Esophagus squamous epithelium (tissue), 5 donors: ENCODE data around the gene CHMP1A. TPM values are rescaled to one million over a fixed set of nuclear protein-coding genes. Genes with fewer than 3 reads are reported as not detected.
A peak's percentile ranks its signal among the peaks of the same experiment; 100 is the strongest.

Source experiments
- DNase-seq: peaks from one replicate; lab custom pipeline; 2025; lab: John Stamatoyannopoulos, UW
- H3K27ac ChIP-seq, 4 donors: fragments of 200-600 bp; sonication (generic); one replicate each; pipeline ENCODE4 v1.5.1; 2016 to 2019; ENCODE audit warnings: mild to moderate bottlenecking in 1 of 4
- H3K27me3 ChIP-seq, 4 donors: fragments of 200-600 bp; sonication (generic); 1 replicate in 3 of 4; 2 replicates in 1 of 4; pipeline versions ENCODE4 v1.5.1 to v1.6.0; 2017 to 2021; ENCODE audit warnings: antibody characterized with exemption in 1 of 4
- H3K36me3 ChIP-seq, 3 donors: fragments of 200-600 bp; sonication (generic); one replicate each; pipeline ENCODE4 v1.5.1; 2016 to 2019
- H3K4me1 ChIP-seq, 3 donors: fragments of 200-600 bp; sonication (generic); one replicate each; pipeline ENCODE4 v1.5.1; 2017 to 2019
- H3K4me3 ChIP-seq, 4 donors: fragments of 200-600 bp; sonication (generic); 1 replicate in 3 of 4; 2 replicates in 1 of 4; pipeline ENCODE4 v1.5.1; 2016 to 2019; ENCODE audit warnings: mild to moderate bottlenecking in 2 of 4, moderate library complexity in 1 of 4
- H3K9me3 ChIP-seq, 3 donors: fragments of 200-600 bp; sonication (generic); one replicate each; pipeline ENCODE4 v1.5.1; 2016 to 2019
- CTCF ChIP-seq, 6 experiments: fragments of 450-650 bp in 4 of 6; fragments of 200-600 bp in 2 of 6; sonication (generic) in 2 of 6; IDR thresholded peaks; one replicate each; pipeline ENCODE4 v1.5.1; 2016 to 2019; ENCODE audit warnings: antibody characterized with exemption in 6 of 6, mild to moderate bottlenecking in 4 of 6, moderate library complexity in 4 of 6
- POLR2A ChIP-seq, 4 donors: fragments of 450-650 bp; IDR thresholded peaks; one replicate each; pipeline ENCODE4 v1.6.1; 2017; ENCODE audit warnings: antibody characterized with exemption in 4 of 4, mild to moderate bottlenecking in 4 of 4, moderate library complexity in 3 of 4
- WGBS, 2 donors: methylation state at CpG; one replicate each; pipeline ENCODE4 v1.1.5; 2018; 5-methylcytosine and 5-hydroxymethylcytosine counted together
- intact Hi-C: fragments of 100-400 bp; cut with DNase I; formaldehyde crosslinking; loops from one replicate; pipeline ENCODE4 v1.15.0; 2022
- total RNA-seq, 4 donors: library from RNA; depleted of rRNA; stranded (reverse); fragments of >200 nt; gene quantifications; one replicate each; pipeline ENCODE4 v1.1.0, GENCODE V29; 2016
- donor health status: DM: yes; HTN: yes; CAD: no.

CHMP1A gene
- total RNA-seq, 4 donors from 2014 or later: 83.0 to 116 (median 104) TPM

GRCh38 chr16:89697616-89698331, 40.3 kb upstream of the CHMP1A start:
- H3K27ac ChIP-seq: no peak overlapping the region
- no peak overlapping the region for H3K4me3 ChIP-seq
- intact Hi-C loops: no loop called here
- DNase-seq: no peak
- WGBS, 2 donors: 83 to 100% methylated on average over 3 to 7 of the region's 32 CpGs
- no peaks in the 10 kb centered on the region for H3K9me3 ChIP-seq
- H3K4me1 ChIP-seq: peaks cover 12 to 36% (median 20%) of the 10 kb centered on the region in 3 donors
- H3K27me3 ChIP-seq: peaks cover 0 to 4% (median 0%) of the 10 kb centered on the region in 4 donors
- peaks cover 10 to 54% (median 15%) of the 10 kb centered on the region in 3 donors for H3K36me3 ChIP-seq
- TF ChIP-seq POLR2A (IDR thresholded peaks at IDR 0.05) (no peak), CTCF (IDR thresholded peaks at IDR 0.05) (no peak)

- H3K27me3 ChIP-seq: peaks cover 0 to 4% (median 0%) of the 10 kb centered on the region in 4 donors
- H3K27ac ChIP-seq: no peak overlapping the region
- no peak for DNase-seq
- H3K4me3 ChIP-seq: no peak overlapping the region
- no peaks in the 10 kb centered on the region for H3K9me3 ChIP-seq
- intact Hi-C loops: no loop called here
- H3K36me3 ChIP-seq: peaks cover 10 to 60% (median 18%) of the 10 kb centered on the region in 3 donors
- TF ChIP-seq POLR2A (IDR thresholded peaks at IDR 0.05) (no peak), CTCF (IDR thresholded peaks at IDR 0.05) (no peak)
- WGBS, 2 donors: 85% methylated on average over 4 of the region's 19 CpGs; no CpG with 5 or more reads in 1 of the 2 donors
- H3K4me1 ChIP-seq: peaks cover 12 to 31% (median 20%) of the 10 kb centered on the region in 3 donors
Measured at GRCh38 chr16:89697161-89697615, 39.7 kb upstream of the CHMP1A start.

GRCh38 chr16:89696670-89697128, 39.2 kb upstream of the CHMP1A start:
- H3K4me3 ChIP-seq: no peak overlapping the region
- peak overlapping the region in 1 of 4 donors; percentile 21 for H3K27ac ChIP-seq
- DNase-seq: no peak
- peaks cover 10 to 64% (median 21%) of the 10 kb centered on the region in 3 donors for H3K36me3 ChIP-seq
- intact Hi-C loops: no loop called here
- H3K9me3 ChIP-seq: no peaks in the 10 kb centered on the region
- H3K4me1 ChIP-seq: peaks cover 12 to 26% (median 20%) of the 10 kb centered on the region in 3 donors
- no peak for TF ChIP-seq CTCF (IDR thresholded peaks at IDR 0.05)
- TF ChIP-seq POLR2A (IDR thresholded peaks at IDR 0.05): no peak
- no peaks in the 10 kb centered on the region for H3K27me3 ChIP-seq
- 80% methylated on average over 5 of the region's 18 CpGs; no CpG with 5 or more reads in 1 of the 2 donors for WGBS, 2 donors

GRCh38 chr16:89695875-89696669, 38.6 kb upstream of the CHMP1A start:
- TF ChIP-seq POLR2A (IDR thresholded peaks at IDR 0.05) (no peak), CTCF (IDR thresholded peaks at IDR 0.05) (no peak)
- Histone ChIP-seq H3K4me3 (no peak overlapping the region), H3K27me3 (no peaks in the 10 kb centered on the region), H3K36me3 (peaks cover 10 to 71% (median 27%) of the 10 kb centered on the region in 3 donors), H3K9me3 (no peaks in the 10 kb centered on the region), H3K27ac (peak overlapping the region in 1 of 4 donors; percentile 21), H3K4me1 (peaks cover 12 to 23% (median 18%) of the 10 kb centered on the region in 3 donors)
- no peak for DNase-seq
- WGBS, 2 donors: 62 to 94% methylated on average over 3 to 4 of the region's 25 CpGs
- intact Hi-C loops: no loop called here
